NCI-H1930 (cell line): ENCODE results near the gene OMA1.
"Not testable (repeated sequence)": the region's sequence is repeated elsewhere in the genome, so short reads cannot be mapped to it uniquely, and the experiment has no call there.

Experiments used
- DNase-seq, 2 experiments: peaks; one replicate each; lab custom pipeline; 2025; lab: John Stamatoyannopoulos, UW

OMA1 gene

GRCh38 chr1:58528518-58528917 lies 18.0 kb downstream of the OMA1 start:
- no peak for DNase-seq

GRCh38 chr1:58524353-58524945 lies 22.1 kb downstream of the OMA1 start:
- no peak for DNase-seq

GRCh38 chr1:58515794-58516401 lies 30.6 kb downstream of the OMA1 start:
- peak; percentile 41 to 51 for DNase-seq

- DNase-seq = no peak
Observed at GRCh38 chr1:58513956-58514355, 32.6 kb downstream of the OMA1 start.

GRCh38 chr1:58508629-58509028 lies 37.9 kb downstream of the OMA1 start:
- DNase-seq = no peak

- no peak for DNase-seq
Observed at GRCh38 chr1:58505286-58505685, 41.2 kb downstream of the OMA1 start.

GRCh38 chr1:58502519-58502918 lies 44.0 kb downstream of the OMA1 start:
- DNase-seq = no peak

- DNase-seq = peak; percentile 52
Observed at GRCh38 chr1:58500043-58500442, 46.5 kb downstream of the OMA1 start.

- DNase-seq = no peak
Observed at GRCh38 chr1:58497499-58497898, 49.0 kb downstream of the OMA1 start.

GRCh38 chr1:58496042-58496441 lies 50.5 kb downstream of the OMA1 start:
- DNase-seq = no peak

- not testable (repeated sequence) for DNase-seq
Observed at GRCh38 chr1:58488914-58489313, 57.6 kb downstream of the OMA1 start.

- no peak for DNase-seq
Observed at GRCh38 chr1:58487002-58487401, 59.5 kb downstream of the OMA1 start.

- DNase-seq = no peak
Observed at GRCh38 chr1:58481962-58482361, 64.6 kb downstream of the OMA1 start.

GRCh38 chr1:58480191-58480590 lies 66.3 kb downstream of the OMA1 start:
- DNase-seq = no peak

GRCh38 chr1:58477390-58477789 lies 69.1 kb downstream of the OMA1 start:
- DNase-seq = no peak

- DNase-seq = no peak
Observed at GRCh38 chr1:58476179-58476578, 70.3 kb downstream of the OMA1 start.

- DNase-seq = no peak
Observed at GRCh38 chr1:58469476-58469875, 77.0 kb downstream of the OMA1 start.

GRCh38 chr1:58469016-58469415 lies 77.5 kb downstream of the OMA1 start:
- no peak for DNase-seq

- DNase-seq = no peak
Observed at GRCh38 chr1:58468612-58469011, 77.9 kb downstream of the OMA1 start.

GRCh38 chr1:58466630-58467241 lies 79.8 kb downstream of the OMA1 start:
- DNase-seq = no peak

GRCh38 chr1:58465825-58466629 lies 80.5 kb downstream of the OMA1 start:
- no peak for DNase-seq

GRCh38 chr1:58465176-58465575 lies 81.3 kb downstream of the OMA1 start:
- no peak for DNase-seq

GRCh38 chr1:58460469-58460868 lies 86.1 kb downstream of the OMA1 start:
- DNase-seq = no peak
